Hematopoietic multipotent progenitor cell treated with erythropoietin and hydrocortisone succinate and interleukin-3 and kit ligand, for 17 days (in vitro differentiated cells): ENCODE results near the gene PTCHD1.

Experiments
- DNase-seq: peaks from one replicate; pipeline ENCODE4 v3.0.0-alpha.2; 2015; ENCODE audit warnings: low spot score

The PTCHD1 gene

GRCh38 chrX:23398570-23398969 lies 63.9 kb downstream of the PTCHD1 start:
- DNase-seq, result no peak

GRCh38 chrX:23403849-23404248 lies 69.2 kb downstream of the PTCHD1 start:
- DNase-seq, result no peak

GRCh38 chrX:23422912-23423311 lies 88.3 kb downstream of the PTCHD1 start:
- DNase-seq, result no peak

GRCh38 chrX:23434356-23434884 lies 99.8 kb downstream of the PTCHD1 start:
- DNase-seq, result no peak

GRCh38 chrX:23435108-23435507 lies 100.5 kb downstream of the PTCHD1 start:
- no peak for DNase-seq

GRCh38 chrX:23435575-23435974 lies 100.9 kb downstream of the PTCHD1 start:
- no peak for DNase-seq

- DNase-seq, result no peak
Observed at GRCh38 chrX:23436875-23437274, 102.2 kb downstream of the PTCHD1 start.

GRCh38 chrX:23451266-23451665 lies 116.6 kb downstream of the PTCHD1 start:
- DNase-seq, result no peak
